ENCODE data around the gene APOBEC3C. TPM values are rescaled to one million over a fixed set of nuclear protein-coding genes. Genes with fewer than 3 reads are reported as not detected.
A peak's percentile ranks its signal among the peaks of the same experiment; 100 is the strongest.
"Not testable (repeated sequence)": the region's sequence is repeated elsewhere in the genome, so short reads cannot be mapped to it uniquely, and the experiment has no call there.

Gene APOBEC3C
- total and polyA plus RNA-seq, 7 experiments from 2014 or later = 16.4 to 102 (median 41.2) TPM

GRCh38 chr22:38981005-38981991 lies 32.8 kb upstream of the APOBEC3C start:
- Histone ChIP-seq H3K4me1 (ENCODE audit: control insufficient read depth in 2 of 2, insufficient read depth in 2 of 2, low read length in 2 of 2) (peaks cover 0 to 8% of the 10 kb centered on the region in 2 donors), H3K4me3 (ENCODE audit: low read length) (no peak overlapping the region), H3K27ac (ENCODE audit: low read depth, low read length) (no peak overlapping the region), H3K9me3 (ENCODE audit: control insufficient read depth in 2 of 3, low read length in 3 of 3) (peaks cover 0 to 5% (median 0%) of the 10 kb centered on the region in 3 experiments), H3K36me3 (ENCODE audit: control insufficient read depth in 2 of 3, insufficient read depth in 3 of 3, low read length in 3 of 3) (no peaks in the 10 kb centered on the region), H3K27me3 (ENCODE audit: control insufficient read depth in 2 of 2, insufficient read depth in 2 of 2, low read length in 2 of 2) (no peaks in the 10 kb centered on the region)
- ATAC-seq (no peak), DNase-seq (peak in 5 of 9 donors; percentile 19 to 25 (median 22))
- Mint-ChIP-seq H3K9me3 (peaks cover 0 to 11% (median 4%) of the 10 kb centered on the region in 11 donors), H3K36me3 (peaks cover 0 to 22% (median 0%) of the 10 kb centered on the region in 5 donors), H3K4me1 (peaks cover 9 to 43% (median 12%) of the 10 kb centered on the region in 7 donors), H3K27me3 (peaks cover 0 to 5% (median 0%) of the 10 kb centered on the region in 5 donors), H3K4me3 (peak overlapping the region; percentile 20 to 90 (median 86)), H3K27ac (peak overlapping the region in 4 of 9 donors; percentile 38 to 98 (median 80))
- intact Hi-C loops (cut with micrococcal nuclease) = loop anchor here in 1 of 2 donors (10.0 kb wide), 1 partner anchor 276 kb away; the partner anchor contains the start of genes GTPBP1 and JOSD1
- POLR2A ChIA-PET = interaction anchor here (0.5 to 0.6 kb wide), 2 partner anchors 75 to 138 kb away, joined by 3 read pairs; no protein-coding TSS in a partner anchor
- CTCF ChIA-PET = interaction anchor here (0.6 to 2.2 kb wide), 3 partner anchors 8 to 407 kb away, joined by 5 to 7 read pairs (median 6); no protein-coding TSS in a partner anchor

- Mint-ChIP-seq H3K4me1 (peaks cover 10 to 47% (median 12%) of the 10 kb centered on the region in 7 donors), H3K4me3 (peak within 1 kb of the TSS; percentile 75 to 90 (median 86)), H3K9me3 (peaks cover 0 to 11% (median 4%) of the 10 kb centered on the region in 11 donors), H3K27me3 (peaks cover 0 to 3% (median 0%) of the 10 kb centered on the region in 5 donors), H3K36me3 (peaks cover 0 to 20% (median 0%) of the 10 kb centered on the region in 5 donors), H3K27ac (peak within 1 kb of the TSS in 5 of 9 donors; percentile 12 to 98 (median 74))
- Histone ChIP-seq H3K9me3 (ENCODE audit: control insufficient read depth in 2 of 3, low read length in 3 of 3) (peaks cover 0 to 5% (median 0%) of the 10 kb centered on the region in 3 experiments), H3K4me1 (ENCODE audit: control insufficient read depth in 2 of 2, insufficient read depth in 2 of 2, low read length in 2 of 2) (peaks cover 0 to 8% of the 10 kb centered on the region in 2 donors), H3K36me3 (ENCODE audit: control insufficient read depth in 2 of 3, insufficient read depth in 3 of 3, low read length in 3 of 3) (no peaks in the 10 kb centered on the region), H3K27me3 (ENCODE audit: control insufficient read depth in 2 of 2, insufficient read depth in 2 of 2, low read length in 2 of 2) (no peaks in the 10 kb centered on the region), H3K4me3 (ENCODE audit: low read length) (peak within 1 kb of the TSS; percentile 46), H3K27ac (ENCODE audit: low read depth, low read length) (no peak within 1 kb of the TSS)
- intact Hi-C loops (cut with micrococcal nuclease) = loop anchor here in 1 of 2 donors (10.0 kb wide), 1 partner anchor 277 kb away; the partner anchor contains the start of genes GTPBP1 and JOSD1
- ChIA-PET POLR2A (interaction anchor here (0.6 kb wide), 2 partner anchors 51 to 137 kb away, joined by 3 to 6 read pairs; no protein-coding TSS in a partner anchor), CTCF (interaction anchor here (0.6 to 2.2 kb wide), 3 partner anchors 9 to 406 kb away, joined by 5 to 7 read pairs (median 6); no protein-coding TSS in a partner anchor)
- ATAC-seq (peak; percentile 90), DNase-seq (peak in 7 of 9 donors; percentile 15 to 79 (median 28))
These were observed 31.8 kb upstream of the APOBEC3C start, which contains the start of gene APOBEC3B for GRCh38 chr22:38981992-38982927. APOBEC3B (plus strand) TSS chr22:38982347; CDS start chr22:38982454, 107 bp downstream.

GRCh38 chr22:38984224-38984623 lies 29.8 kb upstream of the APOBEC3C start:
- CTCF ChIA-PET = interaction anchor here (1.5 kb wide), 1 partner anchor 19 kb away, joined by 5 read pairs; no protein-coding TSS in a partner anchor

GRCh38 chr22:38984784-38985757 lies 29.0 kb upstream of the APOBEC3C start:
- peak overlapping the region in 2 of 10 donors; percentile 43 to 69 for H3K4me3 Mint-ChIP-seq
- not testable (repeated sequence) for H3K27me3 Mint-ChIP-seq; H3K36me3 ChIP-seq (ENCODE audit: control insufficient read depth in 2 of 3, insufficient read depth in 3 of 3, low read length in 3 of 3); H3K27ac ChIP-seq (ENCODE audit: low read depth, low read length); H3K4me3 ChIP-seq (ENCODE audit: low read length); H3K27me3 ChIP-seq (ENCODE audit: control insufficient read depth in 2 of 2, insufficient read depth in 2 of 2, low read length in 2 of 2); H3K9me3 ChIP-seq (ENCODE audit: control insufficient read depth in 2 of 3, low read length in 3 of 3)
- POLR2A ChIA-PET = interaction anchor here (0.6 to 1.6 kb wide), 2 partner anchors 113 to 941 kb away, joined by 3 read pairs; partner anchors contain the start of gene CBX6
- ATAC-seq (peak; percentile 71), DNase-seq (peak in 3 of 9 donors; percentile 23 to 84 (median 72))
- peaks cover 10 to 72% (median 31%) of the 10 kb centered on the region in 7 donors for H3K4me1 Mint-ChIP-seq
- peak overlapping the region in 6 of 9 donors; percentile 36 to 97 (median 80) for H3K27ac Mint-ChIP-seq
- peaks cover 0 to 27% (median 0%) of the 10 kb centered on the region in 5 donors for H3K36me3 Mint-ChIP-seq
- H3K4me1 ChIP-seq (ENCODE audit: control insufficient read depth in 2 of 2, insufficient read depth in 2 of 2, low read length in 2 of 2) = peaks cover 6 to 15% of the 10 kb centered on the region in 2 donors
- CTCF ChIA-PET = interaction anchor here (0.6 to 1.5 kb wide), 2 partner anchors 18 to 115 kb away, joined by 3 to 5 read pairs; no protein-coding TSS in a partner anchor
- H3K9me3 Mint-ChIP-seq = peaks cover 0 to 11% (median 4%) of the 10 kb centered on the region in 11 donors
- intact Hi-C loops (cut with micrococcal nuclease) = loop anchor here (1.0 to 10.0 kb wide), 7 partner anchors 18 to 280 kb away; partner anchors contain the start of genes GTPBP1 (in 2 of the 2), CBX6 (in 1 of the 2) and JOSD1 (in 1 of the 2)

More at GRCh38 chr22:38984224-38984623, 29.8 kb upstream of the APOBEC3C start:
- no peak for ATAC-seq
- Mint-ChIP-seq H3K4me1 (peaks cover 10 to 65% (median 25%) of the 10 kb centered on the region in 7 donors), H3K36me3 (peaks cover 0 to 27% (median 0%) of the 10 kb centered on the region in 5 donors), H3K27me3 (no peaks in the 10 kb centered on the region), H3K4me3 (peak overlapping the region in 1 of 10 donors; percentile 48), H3K9me3 (peaks cover 0 to 11% (median 4%) of the 10 kb centered on the region in 11 donors), H3K27ac (peak overlapping the region in 2 of 9 donors; percentile 44 to 76)
- H3K4me1 ChIP-seq (ENCODE audit: control insufficient read depth in 2 of 2, insufficient read depth in 2 of 2, low read length in 2 of 2) = peaks cover 1 to 9% of the 10 kb centered on the region in 2 donors
- intact Hi-C loops (cut with micrococcal nuclease) = loop anchor here in 1 of 2 donors (10.0 kb wide), 1 partner anchor 279 kb away; the partner anchor contains the start of genes GTPBP1 and JOSD1
- no peak overlapping the region for H3K27ac ChIP-seq (ENCODE audit: low read depth, low read length)
- peaks cover 0 to 5% (median 0%) of the 10 kb centered on the region in 3 experiments for H3K9me3 ChIP-seq (ENCODE audit: control insufficient read depth in 2 of 3, low read length in 3 of 3)
- POLR2A ChIA-PET = interaction anchor here (1.6 kb wide), 1 partner anchor 112 kb away, joined by 3 read pairs; the partner anchor contains the start of gene CBX6
- no peak for DNase-seq
- no peaks in the 10 kb centered on the region for H3K36me3 ChIP-seq (ENCODE audit: control insufficient read depth in 2 of 3, insufficient read depth in 3 of 3, low read length in 3 of 3)
- H3K27me3 ChIP-seq (ENCODE audit: control insufficient read depth in 2 of 2, insufficient read depth in 2 of 2, low read length in 2 of 2) = no peaks in the 10 kb centered on the region
- no peak overlapping the region for H3K4me3 ChIP-seq (ENCODE audit: low read length)

Data from naive thymus-derived CD4-positive, alpha-beta T cell (primary cell).